Glutamatergic neuron (in vitro differentiated cells): ENCODE measurements around the gene B4GALT3. TPM values are rescaled to one million over a fixed set of nuclear protein-coding genes. Genes with fewer than 3 reads are reported as not detected.

Experiments
- microRNA-seq: library from miRNA; unstranded; fragments of <30 nt; microRNA quantifications from one replicate; pipeline ENCODE4, GENCODE V29; 2020; ENCODE audit not compliant: unreplicated experiment
- total RNA-seq: library from RNA; stranded (reverse); fragmentation: NEBNext Ultra II Directional; extraction: Animal tissue kit (Norgen Biotek cat#: 25700); gene quantifications from one replicate; pipeline ENCODE4 v1.2.1, GENCODE V29; 2021; ENCODE audit not compliant: unreplicated experiment

The B4GALT3 gene
- total RNA-seq, 1 donor from 2014 or later, result 35.7 TPM

Small RNAs within 50 kb of the gene (microRNA-seq; reads per million reads assigned to microRNA genes)
- gene MIR5187, result 5.4 reads per million, percentile 34 among the genes with 10 or more reads in this experiment

Other genes starting within 250 kb of the B4GALT3 start
- gene ITLN2, start 222.7 kb downstream of the B4GALT3 start, total RNA-seq, result not detected
- 7.7 TPM for gene F11R, start 156.4 kb downstream of the B4GALT3 start, total RNA-seq
- 24.2 TPM for gene TSTD1, start 138.5 kb downstream of the B4GALT3 start, total RNA-seq
- gene USF1, start 131.5 kb downstream of the B4GALT3 start, total RNA-seq, result 158 TPM
- not detected for gene ARHGAP30, start 107.6 kb downstream of the B4GALT3 start, total RNA-seq
- 0.39 TPM for gene NECTIN4, start 87.9 kb downstream of the B4GALT3 start, total RNA-seq
- 10.9 TPM for gene KLHDC9, start 79.1 kb downstream of the B4GALT3 start, total RNA-seq
- gene PFDN2, start 59.5 kb downstream of the B4GALT3 start, total RNA-seq, result 83.7 TPM
- 40.2 TPM for gene NIT1, start 59.4 kb downstream of the B4GALT3 start, total RNA-seq
- gene DEDD, start 44.8 kb downstream of the B4GALT3 start, total RNA-seq, result 34.6 TPM
- gene UFC1, start 23.5 kb downstream of the B4GALT3 start, total RNA-seq, result 59.2 TPM
- 21.5 TPM for gene USP21, start 18.0 kb downstream of the B4GALT3 start, total RNA-seq
- 53.2 TPM for gene PPOX, start 11.1 kb downstream of the B4GALT3 start, total RNA-seq
- 12.3 TPM for gene ADAMTS4, start 21.5 kb upstream of the B4GALT3 start, total RNA-seq
- gene NDUFS2, start 24.9 kb upstream of the B4GALT3 start, total RNA-seq, result 112 TPM
- 1.3 TPM for gene FCER1G, start 37.8 kb upstream of the B4GALT3 start, total RNA-seq
- not detected for gene APOA2, start 46.1 kb upstream of the B4GALT3 start, total RNA-seq
- gene TOMM40L, start 48.6 kb upstream of the B4GALT3 start, total RNA-seq, result 20.7 TPM
- not detected for gene NR1I3, start 60.7 kb upstream of the B4GALT3 start, total RNA-seq
- gene PCP4L1, start 81.2 kb upstream of the B4GALT3 start, total RNA-seq, result 1.1 TPM
- gene MPZ, start 132.5 kb upstream of the B4GALT3 start, total RNA-seq, result 16.4 TPM
- 170 TPM for gene SDHC, start 136.9 kb upstream of the B4GALT3 start, total RNA-seq
- not detected for gene CFAP126, start 190.4 kb upstream of the B4GALT3 start, total RNA-seq